ENCODE results near the gene RNPC3. TPM values are rescaled to one million over a fixed set of nuclear protein-coding genes. Genes with fewer than 3 reads are reported as not detected.

The RNPC3 gene
- 5.4 to 7.6 TPM (median 5.9 TPM) in 5 replicates for total RNA-seq (2022; extraction: Qiagen RNA extraction; ENCODE audit: low read depth)

GRCh38 chr1:103525607-103526507 lies at the start of gene RNPC3:
RNPC3 (plus strand) TSS chr1:103525699; CDS start chr1:103526071, 372 bp downstream.

GRCh38 chr1:103571289-103571688 lies 45.8 kb downstream of the RNPC3 start, which contains the start of gene AMY2B:
AMY2B (plus strand) TSS chr1:103571589; CDS start chr1:103571603, 14 bp downstream.

Other genes starting within 250 kb of the RNPC3 start
- gene AMY2B, start 45.9 kb downstream of the RNPC3 start, total RNA-seq (2022; extraction: Qiagen RNA extraction; ENCODE audit: low read depth), result 0.35 to 0.84 TPM (median 0.40 TPM) in 5 replicates
- not detected in 5 replicates for gene AMY2A, start 91.7 kb downstream of the RNPC3 start, total RNA-seq (2022; extraction: Qiagen RNA extraction; ENCODE audit: low read depth)
- not detected in 5 replicates for gene AMY1A, start 130.1 kb downstream of the RNPC3 start, total RNA-seq (2022; extraction: Qiagen RNA extraction; ENCODE audit: low read depth)
- not detected in 5 replicates for gene AMY1B, start 170.5 kb downstream of the RNPC3 start, total RNA-seq (2022; extraction: Qiagen RNA extraction; ENCODE audit: low read depth)
- gene AMY1C, start 224.2 kb downstream of the RNPC3 start, total RNA-seq (2022; extraction: Qiagen RNA extraction; ENCODE audit: low read depth), result not detected in 5 replicates